K562 (cell line): ENCODE results near the gene TRAK1.

Source experiments
- MAZ ChIP-seq, 2 experiments: fragments of 450-650 bp in 1 of 2; sonication (generic) in 1 of 2; formaldehyde crosslinking; IDR thresholded peaks in 1 of 2; conservative IDR thresholded peaks in 1 of 2; 2 replicates each; pipeline versions ENCODE4 v1.4.0 to v1.5.0; 2020; ENCODE audit warnings: mild to moderate bottlenecking in 1 of 2, missing genetic modification reagents in 1 of 2
- ZNF224 ChIP-seq: sonication (generic); formaldehyde crosslinking; IDR thresholded peaks from 2 replicates; pipeline ENCODE4 v1.8.0; 2022; ENCODE audit warnings: mild to moderate bottlenecking, missing genetic modification reagents
- TF ChIP-seq, protein P1 (sequence below), 3 experiments: IDR thresholded peaks in 2 of 3; conservative IDR thresholded peaks in 1 of 3; 2 replicates each; pipeline ENCODE4 v1.5.1; 2011 to 2012; ENCODE audit warnings: low read length in 3 of 3, mild to moderate bottlenecking in 3 of 3, control low read depth in 2 of 3, improper control_type of control experiment in 1 of 3, inconsistent platforms in 1 of 3, low read depth in 1 of 3, mixed read lengths in 1 of 3, moderate library complexity in 1 of 3; ENCODE audit not compliant: insufficient read depth in 2 of 3

DNA sequence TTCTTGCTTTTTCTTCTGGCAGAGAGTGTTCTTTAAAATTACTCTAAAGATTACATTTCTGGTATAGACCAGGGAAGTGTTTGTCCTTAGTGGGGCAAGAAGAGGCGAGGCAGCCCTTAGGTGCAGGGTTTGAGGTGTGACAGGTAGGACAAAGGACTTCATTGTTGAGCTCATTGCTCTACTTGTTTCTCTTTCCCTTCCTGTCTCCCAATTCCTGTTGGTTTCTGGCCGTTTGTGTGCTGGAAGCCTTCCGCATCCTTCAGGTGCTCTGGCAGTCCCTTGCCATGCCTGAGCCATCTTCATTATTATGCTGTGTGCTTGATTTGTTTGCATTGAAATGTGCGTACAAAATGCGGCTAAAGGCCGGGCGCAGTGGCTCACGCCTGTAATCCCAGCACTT is 89.7 kb downstream of the TRAK1 start:
- TF ChIP-seq, protein P1, sequence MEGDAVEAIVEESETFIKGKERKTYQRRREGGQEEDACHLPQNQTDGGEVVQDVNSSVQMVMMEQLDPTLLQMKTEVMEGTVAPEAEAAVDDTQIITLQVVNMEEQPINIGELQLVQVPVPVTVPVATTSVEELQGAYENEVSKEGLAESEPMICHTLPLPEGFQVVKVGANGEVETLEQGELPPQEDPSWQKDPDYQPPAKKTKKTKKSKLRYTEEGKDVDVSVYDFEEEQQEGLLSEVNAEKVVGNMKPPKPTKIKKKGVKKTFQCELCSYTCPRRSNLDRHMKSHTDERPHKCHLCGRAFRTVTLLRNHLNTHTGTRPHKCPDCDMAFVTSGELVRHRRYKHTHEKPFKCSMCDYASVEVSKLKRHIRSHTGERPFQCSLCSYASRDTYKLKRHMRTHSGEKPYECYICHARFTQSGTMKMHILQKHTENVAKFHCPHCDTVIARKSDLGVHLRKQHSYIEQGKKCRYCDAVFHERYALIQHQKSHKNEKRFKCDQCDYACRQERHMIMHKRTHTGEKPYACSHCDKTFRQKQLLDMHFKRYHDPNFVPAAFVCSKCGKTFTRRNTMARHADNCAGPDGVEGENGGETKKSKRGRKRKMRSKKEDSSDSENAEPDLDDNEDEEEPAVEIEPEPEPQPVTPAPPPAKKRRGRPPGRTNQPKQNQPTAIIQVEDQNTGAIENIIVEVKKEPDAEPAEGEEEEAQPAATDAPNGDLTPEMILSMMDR (IDR thresholded peaks at IDR 0.05 in 2 of 3, conservative IDR thresholded peaks at IDR 0.05 in 1 of 3; ENCODE audit: insufficient read depth in 2 of 3, low read depth in 1 of 3, low read length in 3 of 3), result no peak
- TF ChIP-seq ZNF224 (CRISPR knock-in tag) (no peak), MAZ (CRISPR knock-in tag; conservative IDR thresholded peaks at IDR 0.05 in 1 of 2, IDR thresholded peaks at IDR 0.05 in 1 of 2) (no peak)
